Testis (tissue), 3 donors: Measurements from ENCODE around the gene STUM. TPM values are rescaled to one million over a fixed set of nuclear protein-coding genes. Genes with fewer than 3 reads are reported as not detected.
A peak's percentile ranks its signal among the peaks of the same experiment; 100 is the strongest.

Source experiments
- DNase-seq: peaks from one replicate; pipeline ENCODE4 v3.0.0-alpha.2; 2019
- H3K27ac ChIP-seq, 2 donors: fragments of 200-600 bp; sonication (generic); one replicate each; pipeline ENCODE4 v1.5.1; 2019
- H3K27me3 ChIP-seq: fragments of 200-600 bp; sonication (generic); one replicate; pipeline ENCODE4 v1.5.1; 2019
- H3K36me3 ChIP-seq: fragments of 200-600 bp; sonication (generic); one replicate; pipeline ENCODE4 v1.5.1; 2017; ENCODE audit warnings: low read depth; ENCODE audit errors: missing control alignments
- H3K4me1 ChIP-seq: fragments of 200-600 bp; sonication (generic); one replicate; pipeline ENCODE4 v1.5.1; 2019
- H3K4me3 ChIP-seq, 2 donors: fragments of 200-600 bp; sonication (generic); one replicate each; pipeline ENCODE4 v1.5.1; 2017 to 2019
- H3K9me3 ChIP-seq: fragments of 200-600 bp; sonication (generic); one replicate; pipeline ENCODE4 v1.5.1; 2017
- POLR2A ChIP-seq: fragments of 450-650 bp; IDR thresholded peaks from one replicate; pipeline ENCODE4 v1.6.1; 2017; ENCODE audit warnings: antibody characterized with exemption, mild to moderate bottlenecking, moderate library complexity
- WGBS, 2 donors: methylation state at CpG; one replicate each; pipeline ENCODE4 v1.1.5; 2018; 5-methylcytosine and 5-hydroxymethylcytosine counted together
- intact Hi-C: fragments of 100-400 bp; cut with DNase I; formaldehyde crosslinking; loops from one replicate; pipeline ENCODE4 v1.15.1; 2023; ENCODE audit warnings: low total_unique reads
- polyA plus RNA-seq: library from polyadenylated mRNA; stranded (reverse); fragments of 350-450 nt; fragmentation: Illumina TruSeq; extraction: RNeasy Lipid Tissue Mini Kit (QIAGEN cat#74804); gene quantifications from one replicate; pipeline ENCODE4 v1.2.3, GENCODE V29; 2014; ENCODE audit warnings: low read depth, low replicate concordance; ENCODE audit not compliant: insufficient read depth
- total RNA-seq, 2 donors: library from RNA; depleted of rRNA; stranded (reverse); fragments of >200 nt; gene quantifications; one replicate each; pipeline ENCODE4 v1.2.3, GENCODE V29; 2016
- TF ChIP-seq, protein P1 (sequence below), 3 experiments: fragments of 450-650 bp in 2 of 3; fragments of 200-600 bp in 1 of 3; sonication (generic) in 1 of 3; IDR thresholded peaks; one replicate each; pipeline ENCODE4 v1.5.1; 2016 to 2019; ENCODE audit warnings: antibody characterized with exemption in 3 of 3, mild to moderate bottlenecking in 2 of 3, moderate library complexity in 1 of 3

The STUM gene
- total and polyA plus RNA-seq, 3 donors from 2014 or later, result 2.5 to 4.5 (median 3.7) TPM

GRCh38 chr1:226586650-226587422, 38.3 kb downstream of the STUM start:
- Histone ChIP-seq H3K9me3 (no peaks in the 10 kb centered on the region), H3K4me1 (peaks cover 18% of the 10 kb centered on the region), H3K27me3 (no peaks in the 10 kb centered on the region), H3K27ac (no peak overlapping the region), H3K36me3 (no peaks in the 10 kb centered on the region), H3K4me3 (no peak overlapping the region)
- DNase-seq, result no peak
- no peak for TF ChIP-seq POLR2A
- TF ChIP-seq, protein P1, sequence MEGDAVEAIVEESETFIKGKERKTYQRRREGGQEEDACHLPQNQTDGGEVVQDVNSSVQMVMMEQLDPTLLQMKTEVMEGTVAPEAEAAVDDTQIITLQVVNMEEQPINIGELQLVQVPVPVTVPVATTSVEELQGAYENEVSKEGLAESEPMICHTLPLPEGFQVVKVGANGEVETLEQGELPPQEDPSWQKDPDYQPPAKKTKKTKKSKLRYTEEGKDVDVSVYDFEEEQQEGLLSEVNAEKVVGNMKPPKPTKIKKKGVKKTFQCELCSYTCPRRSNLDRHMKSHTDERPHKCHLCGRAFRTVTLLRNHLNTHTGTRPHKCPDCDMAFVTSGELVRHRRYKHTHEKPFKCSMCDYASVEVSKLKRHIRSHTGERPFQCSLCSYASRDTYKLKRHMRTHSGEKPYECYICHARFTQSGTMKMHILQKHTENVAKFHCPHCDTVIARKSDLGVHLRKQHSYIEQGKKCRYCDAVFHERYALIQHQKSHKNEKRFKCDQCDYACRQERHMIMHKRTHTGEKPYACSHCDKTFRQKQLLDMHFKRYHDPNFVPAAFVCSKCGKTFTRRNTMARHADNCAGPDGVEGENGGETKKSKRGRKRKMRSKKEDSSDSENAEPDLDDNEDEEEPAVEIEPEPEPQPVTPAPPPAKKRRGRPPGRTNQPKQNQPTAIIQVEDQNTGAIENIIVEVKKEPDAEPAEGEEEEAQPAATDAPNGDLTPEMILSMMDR (IDR thresholded peaks at IDR 0.05), result no peak
- intact Hi-C loops, result no loop called here
- 90 to 92% methylated on average over 16 of the region's 16 CpGs for WGBS, 2 donors

DNA sequence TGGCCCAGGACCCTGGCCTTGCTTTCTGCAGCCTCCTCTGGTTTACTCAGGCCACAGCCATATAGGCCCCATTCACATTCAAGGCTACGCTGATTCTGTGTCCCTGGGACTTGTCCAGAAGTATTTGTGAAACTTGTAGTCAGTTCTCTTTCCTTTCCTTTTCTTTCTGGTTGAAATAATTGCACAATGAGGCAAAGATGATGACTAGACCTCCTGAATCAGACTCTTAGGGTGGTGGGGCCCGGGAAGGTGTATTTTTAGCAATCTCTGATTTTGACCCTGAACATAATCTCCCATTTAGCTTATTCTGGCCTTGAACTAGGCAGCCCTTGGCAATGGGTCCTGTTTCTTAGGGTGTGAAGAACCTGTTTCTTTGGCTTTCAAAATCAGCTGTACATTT, 39.9 kb downstream of the STUM start:
- Histone ChIP-seq H3K27me3 (no peaks in the 10 kb centered on the region), H3K4me1 (peaks cover 18% of the 10 kb centered on the region), H3K4me3 (no peak overlapping the region), H3K27ac (peak overlapping the region; percentile 49 to 79), H3K9me3 (no peaks in the 10 kb centered on the region), H3K36me3 (no peaks in the 10 kb centered on the region)
- TF ChIP-seq POLR2A, result no peak
- TF ChIP-seq, protein P1 (IDR thresholded peaks at IDR 0.05), result no peak
- whole genome bisulfite sequencing, 2 donors, result 37 to 38% methylated on average over 2 of the region's 2 CpGs
- intact Hi-C loops, result no loop called here
- DNase-seq, result peak; percentile 39

GRCh38 chr1:226589008-226589733, 40.6 kb downstream of the STUM start:
- DNase-seq, result peak; percentile 78
- H3K9me3 ChIP-seq, result no peaks in the 10 kb centered on the region
- H3K36me3 ChIP-seq, result no peaks in the 10 kb centered on the region
- H3K4me3 ChIP-seq, result no peak overlapping the region
- TF ChIP-seq, protein P1 (IDR thresholded peaks at IDR 0.05), result no peak
- no peak for TF ChIP-seq POLR2A
- peak overlapping the region; percentile 49 to 79 for H3K27ac ChIP-seq
- WGBS, 2 donors, result 24 to 32% methylated on average over 6 to 11 of the region's 11 CpGs
- peaks cover 18% of the 10 kb centered on the region for H3K4me1 ChIP-seq
- intact Hi-C loops, result no loop called here
- H3K27me3 ChIP-seq, result no peaks in the 10 kb centered on the region

DNA sequence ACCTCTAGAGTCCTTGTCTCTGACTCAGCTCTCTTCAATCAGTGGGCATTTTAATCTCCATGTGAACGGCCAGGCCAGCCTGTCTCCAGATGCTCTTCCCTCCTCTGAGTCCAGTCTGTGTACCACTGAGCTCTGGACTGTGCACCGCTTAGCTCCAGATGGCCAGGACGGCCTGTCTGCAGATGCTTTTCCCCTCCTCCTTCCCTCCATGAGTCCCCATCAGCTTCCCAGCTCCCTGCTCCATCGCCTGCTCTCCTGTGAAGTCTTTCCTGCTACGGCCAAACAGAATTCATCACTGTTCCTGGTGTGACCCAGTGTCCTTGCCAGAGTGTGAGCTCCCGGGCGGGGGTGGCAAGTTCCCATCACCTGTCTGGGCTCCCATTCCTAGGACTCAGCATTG, 42.0 kb downstream of the STUM start:
- no peak for DNase-seq
- Histone ChIP-seq H3K4me1 (peaks cover 18% of the 10 kb centered on the region), H3K36me3 (no peaks in the 10 kb centered on the region), H3K4me3 (no peak overlapping the region), H3K27me3 (no peaks in the 10 kb centered on the region), H3K27ac (no peak overlapping the region), H3K9me3 (no peaks in the 10 kb centered on the region)
- 95 to 98% methylated on average over 7 of the region's 7 CpGs for WGBS, 2 donors
- intact Hi-C loops, result no loop called here
- no peak for TF ChIP-seq POLR2A
- TF ChIP-seq, protein P1 (IDR thresholded peaks at IDR 0.05), result no peak
